GM12878 (cell line): ENCODE data around the gene CTDP1. TPM values are rescaled to one million over a fixed set of nuclear protein-coding genes. Genes with fewer than 3 reads are reported as not detected.

Experiments used
- ATAC-seq: fragments of 200-7000 bp; cut with Tn5 transposase; 3 replicates; pipeline ENCODE4 v1.9.1; 2020; ENCODE audit warnings: mild to moderate bottlenecking, moderate library complexity
- BruUV-seq: library from RNA; stranded (reverse); fragments of 400-500 nt; replicated peaks from 2 replicates; lab custom pipeline; 2021; lab: Mats Ljungman, UMichigan
- CTCF ChIA-PET: fragments of 300-600 bp; sonication (Branson Sonifier 250); formaldehyde crosslinking; extraction: SDS; loops from one replicate; lab custom pipeline; 2021; ENCODE audit warnings: inconsistent platforms; lab: Yijun Ruan, JAX
- POLR2A ChIA-PET: fragments of 350-600 bp; formaldehyde crosslinking; extraction: SDS; loops from one replicate; lab custom pipeline; 2021; ENCODE audit warnings: inconsistent platforms; lab: Charles Lee
- RAD21 ChIA-PET: fragments of 300-600 bp; sonication (Branson Sonifier 250); formaldehyde crosslinking; loops from one replicate; lab custom pipeline; 2023; ENCODE audit warnings: antibody characterized with exemption; ENCODE audit not compliant: unreplicated experiment; lab: Charles Lee
- SMC1A ChIA-PET: fragments of 300-600 bp; sonication (Branson Sonifier 250); formaldehyde crosslinking; loops from one replicate; lab custom pipeline; 2023; ENCODE audit not compliant: unreplicated experiment, uncharacterized antibody; lab: Charles Lee
- DNase-seq: peaks from one replicate; pipeline ENCODE4 v3.0.0-alpha.2; 2011; ENCODE audit warnings: low read depth, low spot score
- FAIRE-seq: peaks from 3 replicates; lab custom pipeline; 2011; peaks lifted over from hg19 to GRCh38; lab: Jason Lieb, UNC
- H2AFZ ChIP-seq: 2 replicates; pipeline ENCODE4 v1.6.0; 2011; ENCODE audit warnings: low read depth, low read length, control low read depth; ENCODE audit not compliant: control insufficient read depth
- H3K27ac ChIP-seq: 2 replicates; pipeline ENCODE4 v1.5.1; 2011; ENCODE audit warnings: control low read depth; ENCODE audit not compliant: control insufficient read depth, insufficient read depth
- H3K27me3 ChIP-seq, 2 experiments: replicated peaks in 1 of 2; 2 replicates each; pipeline versions ENCODE4 v1.6.0 to v1.6.1; 2011; ENCODE audit warnings: low read length in 1 of 2; ENCODE audit not compliant: control insufficient read depth in 2 of 2, insufficient read depth in 2 of 2
- H3K36me3 ChIP-seq, 2 experiments: 2 replicates each; pipeline ENCODE4 v1.5.1; 2011; ENCODE audit warnings: low read length in 1 of 2; ENCODE audit not compliant: control insufficient read depth in 2 of 2, insufficient read depth in 2 of 2
- H3K4me1 ChIP-seq: 2 replicates; pipeline ENCODE4 v1.6.1; 2011; ENCODE audit warnings: mild to moderate bottlenecking, low read length, moderate library complexity, mixed read lengths; ENCODE audit not compliant: control insufficient read depth, insufficient read depth
- H3K4me2 ChIP-seq: 2 replicates; pipeline ENCODE4 v1.6.0; 2011; ENCODE audit warnings: control low read depth; ENCODE audit not compliant: control insufficient read depth, insufficient read depth
- H3K4me3 ChIP-seq: fragments of 200-600 bp; sonication (generic); 2 replicates; pipeline ENCODE4 v1.5.1; 2016
- H3K79me2 ChIP-seq: 2 replicates; pipeline ENCODE4 v1.6.0; 2011; ENCODE audit warnings: low read length; ENCODE audit not compliant: control insufficient read depth, insufficient read depth
- H3K9ac ChIP-seq: 2 replicates; pipeline ENCODE4 v1.8.0; 2011; ENCODE audit warnings: low read length, control low read depth, mixed read lengths; ENCODE audit not compliant: control insufficient read depth, insufficient read depth
- H3K9me3 ChIP-seq: replicated peaks from 3 replicates; pipeline ENCODE4 v1.5.1; 2011; ENCODE audit warnings: mild to moderate bottlenecking, low read length; ENCODE audit not compliant: control insufficient read depth, insufficient read depth
- H4K20me1 ChIP-seq: 2 replicates; pipeline ENCODE4 v1.6.0; 2011; ENCODE audit not compliant: control insufficient read depth, insufficient read depth
- ASH2L ChIP-seq: fragments of 300-600, 200-600 bp; sonication (generic); IDR thresholded peaks from 2 replicates; pipeline ENCODE4 v1.6.1; 2017; ENCODE audit warnings: low read depth, mild to moderate bottlenecking, borderline replicate concordance
- CBFB ChIP-seq: IDR thresholded peaks from 2 replicates; pipeline ENCODE4 v1.6.1; 2016; ENCODE audit warnings: antibody characterized with exemption, low read depth
- CHD1 ChIP-seq: IDR thresholded peaks from 2 replicates; pipeline ENCODE4 v1.6.1; 2012; ENCODE audit warnings: low read depth, low read length, improper control_type of control experiment
- ETV6 ChIP-seq, 2 experiments: fragments of 450-650 bp in 1 of 2; IDR thresholded peaks in 1 of 2; conservative IDR thresholded peaks in 1 of 2; 2 replicates each; pipeline ENCODE4 v1.6.1; 2014; ENCODE audit warnings: antibody characterized with exemption in 1 of 2, borderline replicate concordance in 1 of 2, low read depth in 1 of 2, mild to moderate bottlenecking in 1 of 2, moderate library complexity in 1 of 2
- IKZF2 ChIP-seq, 2 experiments: fragments of 450-650 bp; IDR thresholded peaks; 2 replicates each; pipeline ENCODE4 v1.6.1; 2017; ENCODE audit warnings: mild to moderate bottlenecking in 2 of 2, moderate library complexity in 2 of 2
- KDM1A ChIP-seq: fragments of 200-600 bp; sonication (generic); IDR thresholded peaks from 2 replicates; pipeline ENCODE4 v1.6.1; 2016; ENCODE audit warnings: borderline replicate concordance
- NKRF ChIP-seq: fragments of 450-650 bp; conservative IDR thresholded peaks from 2 replicates; pipeline ENCODE4 v1.6.1; 2017; ENCODE audit warnings: mild to moderate bottlenecking, moderate library complexity
- NR2C1 ChIP-seq: fragments of 450-650 bp; IDR thresholded peaks from 2 replicates; pipeline ENCODE4 v1.6.1; 2017; ENCODE audit warnings: antibody characterized with exemption, mild to moderate bottlenecking, moderate library complexity
- PKNOX1 ChIP-seq: fragments of 450-650 bp; IDR thresholded peaks from 2 replicates; pipeline ENCODE4 v1.6.1; 2016; ENCODE audit warnings: mild to moderate bottlenecking
- SREBF1 ChIP-seq: IDR thresholded peaks from 2 replicates; pipeline ENCODE4 v1.6.1; 2012; ENCODE audit warnings: mild to moderate bottlenecking, low read length
- ZNF24 ChIP-seq: fragments of 450-650 bp; IDR thresholded peaks from 2 replicates; pipeline ENCODE4 v1.6.1; 2017; ENCODE audit warnings: antibody characterized with exemption, mild to moderate bottlenecking
- WGBS: methylation state at CpG from one replicate; pipeline ENCODE4 v1.1.6; 2016; ENCODE audit warnings: low lambda C conversion rate; ENCODE audit not compliant: insufficient replicate concordance, insufficient coverage; ENCODE audit errors: missing lambda C conversion rate; 5-methylcytosine and 5-hydroxymethylcytosine counted together
- in situ Hi-C: fragments of 300-500 bp; cut with MboI; formaldehyde crosslinking; loops from 9 replicates; pipeline ENCODE4 v1.14.3; 2018; ENCODE audit warnings: mixed read lengths
- intact Hi-C: fragments of 100-400 bp; cut with micrococcal nuclease; formaldehyde crosslinking; loops from one replicate; pipeline ENCODE4 v1.14.2; 2022; ENCODE audit not compliant: unreplicated experiment
- polyA plus RNA-seq, 11 experiments: library from polyadenylated mRNA; depleted of rRNA in 4 of 11; unstranded in 6 of 11; stranded (reverse) in 5 of 11; fragments of >200 nt; fragmentation: Nextera tagmentation in 4 of 11; fragmentation: Illumina TruSeq in 1 of 11; extraction: Ambion mirVana in 4 of 11; extraction: Trizol in 1 of 11; gene quantifications; 1 replicate in 1 of 11; 2 replicates in 10 of 11; pipeline versions ENCODE4 v1.2.1 to v1.2.3, GENCODE V29; 2011 to 2016; ENCODE audit warnings: inconsistent platforms in 2 of 11, missing spikeins in 2 of 11, low read depth in 1 of 11
- total RNA-seq, 4 experiments: library from RNA; depleted of rRNA in 3 of 4; stranded (reverse); fragments of >200 nt in 3 of 4; fragmentation: Illumina TruSeq in 1 of 4; extraction: Trizol in 1 of 4; gene quantifications; 2 replicates each; pipeline versions ENCODE4 v1.2.1 to v1.2.3, GENCODE V29; 2013 to 2021
- TF ChIP-seq, protein P1 (sequence below): fragments of 450-650 bp; IDR thresholded peaks from 2 replicates; pipeline ENCODE4 v1.6.1; 2017; ENCODE audit warnings: antibody characterized with exemption, mild to moderate bottlenecking, moderate library complexity
- TF ChIP-seq, protein P2 (sequence below): fragments of 450-650 bp; formaldehyde crosslinking; IDR thresholded peaks from 2 replicates; pipeline ENCODE4 v1.4.0; 2022; ENCODE audit warnings: mild to moderate bottlenecking, moderate library complexity

CTDP1 gene
- total and polyA plus RNA-seq, 10 of the 15 experiments (the other 5 are each of a cell fraction or from before 2014, with no cell fraction given): 0.32 to 31.3 (median 8.8) TPM

- Histone ChIP-seq H3K4me3 (no peak overlapping the region), H3K9me3 (no peaks in the 10 kb centered on the region), H3K9ac (no peak overlapping the region), H3K4me1 (no peaks in the 10 kb centered on the region), H2AFZ (no peak overlapping the region), H3K4me2 (no peak overlapping the region), H3K36me3 (no peaks in the 10 kb centered on the region), H3K27me3 (no peaks in the 10 kb centered on the region; a peak in 2 of 4 replicates), H3K27ac (no peak overlapping the region), H3K79me2 (no peaks in the 10 kb centered on the region), H4K20me1 (no peaks in the 10 kb centered on the region)
- TF ChIP-seq ASH2L (no peak), NKRF (no peak), CHD1 (no peak), CBFB (no peak), SREBF1 (no peak), IKZF2 (IDR thresholded peaks at IDR 0.05) (no peak), NR2C1 (no peak), KDM1A (no peak), ETV6 (conservative IDR thresholded peaks at IDR 0.05 in 1 of 2, IDR thresholded peaks at IDR 0.05 in 1 of 2; ENCODE audit: borderline replicate concordance in 1 of 2, low read depth in 1 of 2) (no peak), ZNF24 (no peak), PKNOX1 (no peak)
- TF ChIP-seq, protein P1, sequence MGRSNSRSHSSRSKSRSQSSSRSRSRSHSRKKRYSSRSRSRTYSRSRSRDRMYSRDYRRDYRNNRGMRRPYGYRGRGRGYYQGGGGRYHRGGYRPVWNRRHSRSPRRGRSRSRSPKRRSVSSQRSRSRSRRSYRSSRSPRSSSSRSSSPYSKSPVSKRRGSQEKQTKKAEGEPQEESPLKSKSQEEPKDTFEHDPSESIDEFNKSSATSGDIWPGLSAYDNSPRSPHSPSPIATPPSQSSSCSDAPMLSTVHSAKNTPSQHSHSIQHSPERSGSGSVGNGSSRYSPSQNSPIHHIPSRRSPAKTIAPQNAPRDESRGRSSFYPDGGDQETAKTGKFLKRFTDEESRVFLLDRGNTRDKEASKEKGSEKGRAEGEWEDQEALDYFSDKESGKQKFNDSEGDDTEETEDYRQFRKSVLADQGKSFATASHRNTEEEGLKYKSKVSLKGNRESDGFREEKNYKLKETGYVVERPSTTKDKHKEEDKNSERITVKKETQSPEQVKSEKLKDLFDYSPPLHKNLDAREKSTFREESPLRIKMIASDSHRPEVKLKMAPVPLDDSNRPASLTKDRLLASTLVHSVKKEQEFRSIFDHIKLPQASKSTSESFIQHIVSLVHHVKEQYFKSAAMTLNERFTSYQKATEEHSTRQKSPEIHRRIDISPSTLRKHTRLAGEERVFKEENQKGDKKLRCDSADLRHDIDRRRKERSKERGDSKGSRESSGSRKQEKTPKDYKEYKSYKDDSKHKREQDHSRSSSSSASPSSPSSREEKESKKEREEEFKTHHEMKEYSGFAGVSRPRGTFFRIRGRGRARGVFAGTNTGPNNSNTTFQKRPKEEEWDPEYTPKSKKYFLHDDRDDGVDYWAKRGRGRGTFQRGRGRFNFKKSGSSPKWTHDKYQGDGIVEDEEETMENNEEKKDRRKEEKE: no peak
- TF ChIP-seq, protein P2, sequence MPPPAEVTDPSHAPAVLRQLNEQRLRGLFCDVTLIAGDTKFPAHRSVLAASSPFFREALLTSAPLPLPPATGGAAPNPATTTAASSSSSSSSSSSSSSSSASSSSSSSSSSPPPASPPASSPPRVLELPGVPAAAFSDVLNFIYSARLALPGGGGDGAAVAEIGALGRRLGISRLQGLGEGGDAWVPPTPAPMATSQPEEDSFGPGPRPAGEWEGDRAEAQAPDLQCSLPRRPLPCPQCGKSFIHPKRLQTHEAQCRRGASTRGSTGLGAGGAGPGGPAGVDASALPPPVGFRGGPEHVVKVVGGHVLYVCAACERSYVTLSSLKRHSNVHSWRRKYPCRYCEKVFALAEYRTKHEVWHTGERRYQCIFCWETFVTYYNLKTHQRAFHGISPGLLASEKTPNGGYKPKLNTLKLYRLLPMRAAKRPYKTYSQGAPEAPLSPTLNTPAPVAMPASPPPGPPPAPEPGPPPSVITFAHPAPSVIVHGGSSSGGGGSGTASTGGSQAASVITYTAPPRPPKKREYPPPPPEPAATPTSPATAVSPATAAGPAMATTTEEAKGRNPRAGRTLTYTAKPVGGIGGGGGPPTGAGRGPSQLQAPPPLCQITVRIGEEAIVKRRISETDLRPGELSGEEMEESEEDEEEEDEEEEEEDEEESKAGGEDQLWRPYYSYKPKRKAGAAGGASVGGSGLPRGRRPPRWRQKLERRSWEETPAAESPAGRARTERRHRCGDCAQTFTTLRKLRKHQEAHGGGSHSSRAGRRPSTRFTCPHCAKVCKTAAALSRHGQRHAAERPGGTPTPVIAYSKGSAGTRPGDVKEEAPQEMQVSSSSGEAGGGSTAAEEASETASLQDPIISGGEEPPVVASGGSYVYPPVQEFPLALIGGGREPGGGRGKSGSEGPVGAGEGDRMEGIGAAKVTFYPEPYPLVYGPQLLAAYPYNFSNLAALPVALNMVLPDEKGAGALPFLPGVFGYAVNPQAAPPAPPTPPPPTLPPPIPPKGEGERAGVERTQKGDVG: no peak
- DNase-seq (no peak), FAIRE-seq (no peak), ATAC-seq (no peak)
- BruUV-seq: no TSS peak
- 61% methylated on average over 4 of the region's 4 CpGs for WGBS
- POLR2A ChIA-PET: no interaction called here
- SMC1A ChIA-PET: no interaction called here
- CTCF ChIA-PET: no interaction called here
- in situ Hi-C loops (no loop called here), intact Hi-C loops (no loop called here)
- RAD21 ChIA-PET: no interaction called here
These were observed 17.6 kb upstream of the CTDP1 start for GRCh38 chr18:79662034-79662433.
